ENCODE measurements around the gene POR.

POR gene

DNA sequence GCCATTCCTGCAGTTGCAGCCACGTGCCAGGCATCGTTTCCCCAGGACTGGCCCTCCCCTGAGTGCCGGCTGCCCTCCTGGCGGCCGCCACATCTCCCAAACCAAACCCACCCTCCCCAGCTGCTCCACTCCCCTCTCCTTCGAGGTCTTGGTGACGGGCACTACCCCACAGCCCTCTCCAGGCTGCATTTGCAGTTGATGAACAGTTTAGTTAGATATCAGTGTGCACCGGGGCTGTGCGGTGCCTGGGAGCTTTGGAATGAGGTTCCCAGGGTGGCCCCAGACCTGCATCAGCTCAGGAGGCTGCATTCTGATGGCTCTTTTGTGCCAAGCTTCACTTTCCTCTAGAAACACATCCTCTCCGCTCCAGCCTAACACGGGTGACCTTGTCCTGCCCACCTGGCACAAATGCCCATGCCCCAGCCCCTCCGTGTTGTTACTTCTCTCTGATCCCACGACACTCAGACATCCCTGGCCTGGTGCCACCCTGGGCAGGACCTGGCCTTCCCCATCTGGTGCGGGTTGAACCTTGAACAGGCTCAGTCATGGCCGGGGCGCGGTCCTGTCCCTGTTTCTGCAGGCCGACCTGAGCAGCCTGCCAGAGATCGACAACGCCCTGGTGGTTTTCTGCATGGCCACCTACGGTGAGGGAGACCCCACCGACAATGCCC lies 64.9 kb downstream of the POR start:
- DNase-seq (ENCODE audit: low spot score), result no peak

DNA sequence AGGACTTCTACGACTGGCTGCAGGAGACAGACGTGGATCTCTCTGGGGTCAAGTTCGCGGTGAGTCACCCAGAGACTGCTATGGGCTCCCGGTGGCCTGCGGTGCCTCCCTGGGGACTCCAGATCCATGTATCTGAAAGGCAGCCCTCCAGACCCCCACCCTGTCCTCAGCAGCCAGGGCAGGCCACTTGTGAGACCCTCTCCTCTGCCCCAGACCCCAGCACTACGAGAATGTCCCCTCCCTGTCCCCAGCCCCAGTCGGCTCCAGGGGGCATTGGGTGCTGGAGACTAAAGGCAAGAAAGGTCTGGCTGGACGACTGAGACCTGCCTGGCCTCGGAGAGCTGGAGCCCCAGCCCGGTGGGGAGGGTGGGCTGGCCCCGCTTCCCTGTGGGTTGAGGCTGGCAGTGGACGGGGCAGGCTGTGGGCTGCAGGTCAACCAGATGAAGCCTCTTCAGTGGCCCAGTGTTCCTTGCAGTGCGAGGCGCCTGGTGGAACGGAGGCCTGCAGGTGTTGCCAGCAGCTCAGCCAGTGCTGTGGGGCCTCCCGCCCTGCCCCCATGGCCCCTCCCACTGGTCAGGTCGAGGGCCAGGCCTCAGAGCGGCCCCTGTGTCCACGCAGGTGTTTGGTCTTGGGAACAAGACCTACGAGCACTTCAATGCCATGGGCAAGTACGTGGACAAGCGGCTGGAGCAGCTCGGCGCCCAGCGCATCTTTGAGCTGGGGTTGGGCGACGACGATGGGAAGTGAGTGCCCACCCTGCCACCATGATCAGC lies 65.7 kb downstream of the POR start:
- DNase-seq (ENCODE audit: low spot score), result no peak

DNA sequence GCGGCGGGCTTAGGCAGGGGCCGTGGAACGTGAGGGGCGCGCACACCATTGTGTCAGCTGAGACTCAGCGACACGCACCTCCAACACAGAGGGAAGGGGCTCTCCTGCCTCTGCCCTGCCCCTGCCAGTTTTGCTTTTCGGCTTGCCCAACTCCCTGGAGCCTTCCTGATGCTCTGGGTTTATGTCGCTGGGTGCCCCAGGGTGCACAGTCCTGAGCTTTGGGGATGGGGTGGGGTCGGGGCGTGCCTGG lies 66.2 kb downstream of the POR start:
- DNase-seq (ENCODE audit: low spot score), result no peak

DNA sequence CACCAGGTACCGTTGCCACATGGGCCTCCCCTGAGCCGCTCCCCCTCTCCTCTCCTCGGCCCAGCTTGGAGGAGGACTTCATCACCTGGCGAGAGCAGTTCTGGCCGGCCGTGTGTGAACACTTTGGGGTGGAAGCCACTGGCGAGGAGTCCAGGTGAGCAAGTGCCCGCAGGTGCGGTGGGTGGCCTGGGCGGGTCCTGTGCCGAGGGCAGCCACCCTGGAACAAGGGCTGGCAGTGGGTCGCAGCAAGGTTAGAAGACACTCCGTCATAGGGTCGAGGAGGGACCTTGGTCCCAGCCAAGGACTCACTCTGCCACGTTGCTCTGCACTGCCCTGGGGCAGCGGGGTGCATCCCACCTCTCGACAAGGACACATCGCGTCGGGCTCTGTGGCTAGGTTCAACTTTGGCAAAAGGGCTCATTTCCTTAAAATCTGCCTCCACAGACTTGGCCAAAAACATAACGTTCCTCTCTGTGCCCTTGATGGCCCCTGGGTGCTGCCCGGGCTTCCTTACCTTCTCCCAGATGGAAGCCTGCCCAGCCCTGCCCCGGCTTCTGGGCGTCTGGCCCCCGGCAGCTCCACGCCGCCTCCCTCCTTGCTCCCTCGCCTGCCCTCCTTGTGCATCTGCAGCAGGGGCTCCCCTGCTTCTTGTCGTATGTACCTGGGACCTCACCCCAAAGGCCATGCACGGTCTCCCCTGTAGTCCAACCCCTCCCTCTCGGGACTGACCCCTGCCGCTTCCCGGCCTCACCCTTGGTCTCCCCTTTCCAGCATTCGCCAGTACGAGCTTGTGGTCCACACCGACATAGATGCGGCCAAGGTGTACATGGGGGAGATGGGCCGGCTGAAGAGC lies 66.7 kb downstream of the POR start:
- DNase-seq (ENCODE audit: low spot score), result no peak

DNA sequence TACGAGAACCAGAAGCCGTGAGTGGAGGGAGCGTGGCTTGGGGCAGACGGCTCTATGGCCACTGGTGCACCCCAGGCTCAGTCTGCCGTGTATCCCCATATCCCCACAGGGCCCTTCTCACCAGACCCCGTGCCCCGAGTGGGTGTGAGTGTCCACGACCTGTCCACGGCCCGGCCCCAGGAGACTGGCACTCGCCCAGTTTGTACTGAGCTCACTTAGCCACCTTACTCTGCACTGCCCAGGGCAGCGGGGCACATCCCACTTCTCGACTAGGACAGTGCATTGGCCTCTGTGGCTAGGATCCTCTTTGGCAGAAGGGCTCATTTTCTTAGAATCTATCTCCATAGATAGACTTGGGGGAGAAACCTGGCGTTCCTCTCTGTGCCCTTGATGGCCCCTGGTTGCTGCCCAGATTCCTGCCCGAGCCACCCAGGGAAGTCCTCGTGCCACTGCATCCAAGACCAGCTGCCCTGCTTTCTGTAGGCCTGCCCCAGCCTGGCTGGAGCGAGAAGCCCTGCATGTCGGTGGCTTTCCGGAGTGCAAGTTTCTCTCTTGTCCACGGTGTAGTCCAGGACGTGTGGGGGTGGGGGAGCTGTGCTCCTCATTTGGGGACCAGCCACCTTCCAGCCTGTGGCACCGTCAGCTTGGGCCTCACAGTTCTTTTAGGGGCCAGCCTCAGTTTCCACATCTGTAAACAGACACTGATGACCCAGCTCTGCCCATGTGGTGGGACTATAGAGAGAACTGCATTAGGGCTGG lies 67.5 kb downstream of the POR start:
- no peak for DNase-seq (ENCODE audit: low spot score)

DNA sequence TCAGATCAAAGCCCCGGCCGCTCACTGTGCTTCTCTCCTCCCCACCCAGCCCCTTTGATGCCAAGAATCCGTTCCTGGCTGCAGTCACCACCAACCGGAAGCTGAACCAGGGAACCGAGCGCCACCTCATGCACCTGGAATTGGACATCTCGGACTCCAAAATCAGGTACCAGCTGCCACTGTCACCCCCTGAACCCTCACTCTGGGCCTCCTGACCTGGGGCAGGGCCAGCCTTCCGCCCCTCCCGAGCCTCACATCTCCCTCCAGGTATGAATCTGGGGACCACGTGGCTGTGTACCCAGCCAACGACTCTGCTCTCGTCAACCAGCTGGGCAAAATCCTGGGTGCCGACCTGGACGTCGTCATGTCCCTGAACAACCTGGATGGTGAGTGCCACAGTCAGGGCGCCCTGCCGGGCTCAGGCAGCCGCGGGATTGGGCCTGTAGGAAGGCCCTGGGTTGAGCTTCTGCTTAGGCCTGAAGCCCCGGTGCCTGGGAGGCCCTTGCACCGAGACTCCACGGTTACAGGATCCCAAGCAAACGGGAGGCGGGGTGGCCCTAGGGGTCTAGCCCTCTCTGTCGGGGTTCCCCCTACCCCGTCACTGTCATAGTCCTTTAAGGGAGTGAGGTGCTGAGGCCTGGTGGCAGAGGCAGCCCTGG lies 68.6 kb downstream of the POR start:
- DNase-seq (ENCODE audit: low spot score), result no peak

DNA sequence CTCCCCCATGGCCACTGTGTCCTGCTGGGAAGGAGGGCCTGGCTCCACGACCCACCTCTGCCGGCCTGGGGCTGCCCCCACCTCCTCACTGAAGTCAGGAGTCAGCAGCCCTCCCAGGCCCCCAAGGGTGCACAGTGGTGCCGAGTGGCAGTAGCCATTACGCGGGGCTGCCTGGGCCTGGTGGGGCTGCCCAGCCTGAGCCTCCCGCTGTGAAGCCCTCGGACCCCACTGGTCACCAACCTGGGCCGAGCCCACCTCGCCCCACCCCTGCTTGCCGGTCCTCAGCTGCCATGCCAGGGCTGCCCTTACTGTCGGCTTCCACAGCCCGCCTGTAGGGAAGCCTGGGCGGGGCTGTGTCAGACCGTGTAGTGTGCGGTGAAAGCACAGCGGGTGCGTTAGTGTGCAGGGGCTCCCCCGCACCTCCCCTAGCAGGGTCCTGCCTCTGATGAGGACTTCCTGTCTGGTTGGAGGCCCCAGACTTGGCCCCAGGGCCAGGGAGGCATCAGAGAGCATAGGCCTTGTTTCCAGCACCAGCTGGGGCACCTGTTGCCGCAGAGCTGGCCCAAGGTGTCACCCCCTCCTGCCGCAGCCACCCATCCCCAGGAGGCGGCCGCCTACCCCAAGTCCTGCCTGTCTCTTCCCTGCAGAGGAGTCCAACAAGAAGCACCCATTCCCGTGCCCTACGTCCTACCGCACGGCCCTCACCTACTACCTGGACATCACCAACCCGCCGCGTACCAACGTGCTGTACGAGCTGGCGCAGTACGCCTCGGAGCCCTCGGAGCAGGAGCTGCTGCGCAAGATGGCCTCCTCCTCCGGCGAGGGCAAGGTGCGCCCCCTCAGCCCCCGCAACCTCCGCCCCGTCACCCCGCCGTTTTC lies 69.4 kb downstream of the POR start:
- no peak for DNase-seq (ENCODE audit: low spot score)

DNA sequence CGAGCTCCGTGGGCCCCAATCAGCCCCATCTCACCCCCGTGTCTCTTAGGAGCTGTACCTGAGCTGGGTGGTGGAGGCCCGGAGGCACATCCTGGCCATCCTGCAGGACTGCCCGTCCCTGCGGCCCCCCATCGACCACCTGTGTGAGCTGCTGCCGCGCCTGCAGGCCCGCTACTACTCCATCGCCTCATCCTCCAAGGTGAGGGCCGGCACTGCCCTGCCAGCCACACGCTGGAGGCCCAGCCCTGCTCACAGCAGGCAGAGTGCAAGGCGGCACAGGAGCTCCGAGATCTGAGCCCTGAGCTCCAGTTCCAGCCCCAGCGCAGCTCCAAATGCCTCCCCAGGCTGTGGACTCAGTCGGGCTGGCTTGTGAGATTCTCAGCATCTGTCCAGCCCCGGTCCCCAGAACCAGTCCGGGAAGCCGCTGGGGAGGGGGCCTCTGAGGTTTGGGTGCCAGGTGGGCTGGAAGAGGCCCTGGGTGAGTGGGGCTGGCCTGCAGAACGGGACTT lies 70.1 kb downstream of the POR start:
- DNase-seq (ENCODE audit: low spot score), result no peak

DNA sequence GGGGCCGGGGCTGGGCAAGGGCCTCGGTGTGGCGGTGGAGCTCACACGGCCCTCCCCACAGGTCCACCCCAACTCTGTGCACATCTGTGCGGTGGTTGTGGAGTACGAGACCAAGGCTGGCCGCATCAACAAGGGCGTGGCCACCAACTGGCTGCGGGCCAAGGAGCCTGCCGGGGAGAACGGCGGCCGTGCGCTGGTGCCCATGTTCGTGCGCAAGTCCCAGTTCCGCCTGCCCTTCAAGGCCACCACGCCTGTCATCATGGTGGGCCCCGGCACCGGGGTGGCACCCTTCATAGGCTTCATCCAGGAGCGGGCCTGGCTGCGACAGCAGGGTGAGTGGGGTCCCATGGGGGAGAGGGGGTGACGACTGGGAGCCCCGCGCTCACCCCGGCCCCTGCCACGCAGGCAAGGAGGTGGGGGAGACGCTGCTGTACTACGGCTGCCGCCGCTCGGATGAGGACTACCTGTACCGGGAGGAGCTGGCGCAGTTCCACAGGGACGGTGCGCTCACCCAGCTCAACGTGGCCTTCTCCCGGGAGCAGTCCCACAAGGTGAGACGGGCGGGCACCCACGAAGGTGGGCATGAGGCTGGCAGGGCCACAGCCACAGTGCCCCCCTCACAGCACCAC lies 70.7 kb downstream of the POR start:
- peak; percentile 29 for DNase-seq (ENCODE audit: low spot score)

DNA sequence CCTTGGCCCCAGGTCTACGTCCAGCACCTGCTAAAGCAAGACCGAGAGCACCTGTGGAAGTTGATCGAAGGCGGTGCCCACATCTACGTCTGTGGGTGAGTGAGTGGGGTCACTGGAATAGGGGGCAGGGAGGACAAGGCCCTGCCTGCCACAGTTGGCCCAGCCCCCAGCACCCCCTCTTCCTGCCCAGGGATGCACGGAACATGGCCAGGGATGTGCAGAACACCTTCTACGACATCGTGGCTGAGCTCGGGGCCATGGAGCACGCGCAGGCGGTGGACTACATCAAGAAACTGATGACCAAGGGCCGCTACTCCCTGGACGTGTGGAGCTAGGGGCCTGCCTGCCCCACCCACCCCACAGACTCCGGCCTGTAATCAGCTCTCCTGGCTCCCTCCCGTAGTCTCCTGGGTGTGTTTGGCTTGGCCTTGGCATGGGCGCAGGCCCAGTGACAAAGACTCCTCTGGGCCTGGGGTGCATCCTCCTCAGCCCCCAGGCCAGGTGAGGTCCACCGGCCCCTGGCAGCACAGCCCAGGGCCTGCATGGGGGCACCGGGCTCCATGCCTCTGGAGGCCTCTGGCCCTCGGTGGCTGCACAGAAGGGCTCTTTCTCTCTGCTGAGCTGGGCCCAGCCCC lies 71.3 kb downstream of the POR start:
- no peak for DNase-seq (ENCODE audit: low spot score)

DNA sequence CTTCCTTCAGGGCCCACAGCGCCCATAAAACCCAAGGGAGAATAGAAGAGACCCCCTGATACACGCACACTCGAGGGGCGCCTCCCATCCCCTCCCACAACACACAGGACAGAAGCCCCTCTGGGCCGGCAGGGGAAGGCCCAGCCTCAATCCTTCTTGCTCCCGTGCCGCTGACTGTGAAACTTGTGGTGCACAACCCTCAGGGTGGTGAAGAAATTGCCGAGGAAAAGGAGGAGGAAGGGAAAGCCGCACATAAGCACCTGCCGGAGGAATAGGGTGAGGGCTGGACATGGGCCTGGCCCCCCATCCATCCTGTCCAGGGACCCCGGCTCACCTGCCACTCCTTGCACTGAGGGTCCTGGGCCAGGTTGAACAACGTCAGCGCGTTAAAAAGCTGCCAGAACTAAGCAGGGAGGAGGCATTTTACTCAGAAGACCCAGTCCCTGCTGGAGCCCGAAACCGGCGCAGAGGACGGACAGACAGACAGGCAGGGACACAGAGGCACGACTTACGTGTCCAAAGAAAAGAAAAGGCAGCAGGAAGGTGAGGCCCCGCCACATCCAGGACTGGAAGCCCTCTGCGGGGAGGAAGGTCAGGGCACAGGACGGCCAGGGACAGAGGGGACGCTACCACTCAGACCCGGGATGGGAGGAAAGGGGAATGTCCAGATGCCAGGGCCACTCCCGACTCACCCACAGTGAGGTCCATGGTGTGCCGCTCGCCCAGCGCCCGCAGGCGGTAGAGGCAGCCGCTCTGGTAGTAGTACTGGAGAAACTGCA lies 72.3 kb downstream of the POR start:
- DNase-seq (ENCODE audit: low spot score), result no peak

DNA sequence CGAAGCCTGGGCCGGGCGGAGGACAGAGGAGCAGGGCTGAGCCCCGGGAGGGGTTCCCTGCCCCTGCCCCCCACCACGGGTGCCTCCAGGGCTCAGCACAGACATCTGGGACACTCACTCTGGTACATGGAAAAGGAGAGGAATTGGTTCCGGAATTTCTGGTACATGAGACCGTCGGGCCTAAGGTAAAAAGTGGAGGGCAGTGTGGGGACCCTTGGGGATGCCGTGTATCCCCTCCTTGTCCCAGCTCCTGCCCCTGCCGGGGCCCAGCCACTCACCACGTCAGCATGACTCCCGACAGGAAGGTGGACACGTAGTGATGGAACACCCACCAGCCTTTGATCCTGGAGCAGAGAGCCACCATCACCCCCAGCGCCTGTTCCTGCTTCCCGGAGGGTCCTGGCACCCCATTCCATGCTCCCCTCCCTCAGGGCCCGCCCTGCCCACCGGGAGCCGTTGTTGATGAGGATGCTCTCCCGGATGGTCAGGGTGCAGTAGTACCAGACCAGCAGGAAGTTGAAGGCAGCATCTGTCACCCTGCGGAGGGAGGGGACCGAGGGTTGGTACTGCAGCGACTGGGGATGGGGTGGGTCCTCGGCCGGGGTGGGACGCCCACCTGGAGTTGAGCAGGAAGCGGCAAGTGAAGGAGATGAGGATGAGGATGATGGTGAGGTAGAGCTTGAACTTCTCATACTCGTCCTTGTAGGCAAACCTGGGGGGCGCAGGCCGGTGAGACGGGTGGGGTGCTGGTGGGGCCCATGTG lies 73.0 kb downstream of the POR start:
- no peak for DNase-seq (ENCODE audit: low spot score)

DNA sequence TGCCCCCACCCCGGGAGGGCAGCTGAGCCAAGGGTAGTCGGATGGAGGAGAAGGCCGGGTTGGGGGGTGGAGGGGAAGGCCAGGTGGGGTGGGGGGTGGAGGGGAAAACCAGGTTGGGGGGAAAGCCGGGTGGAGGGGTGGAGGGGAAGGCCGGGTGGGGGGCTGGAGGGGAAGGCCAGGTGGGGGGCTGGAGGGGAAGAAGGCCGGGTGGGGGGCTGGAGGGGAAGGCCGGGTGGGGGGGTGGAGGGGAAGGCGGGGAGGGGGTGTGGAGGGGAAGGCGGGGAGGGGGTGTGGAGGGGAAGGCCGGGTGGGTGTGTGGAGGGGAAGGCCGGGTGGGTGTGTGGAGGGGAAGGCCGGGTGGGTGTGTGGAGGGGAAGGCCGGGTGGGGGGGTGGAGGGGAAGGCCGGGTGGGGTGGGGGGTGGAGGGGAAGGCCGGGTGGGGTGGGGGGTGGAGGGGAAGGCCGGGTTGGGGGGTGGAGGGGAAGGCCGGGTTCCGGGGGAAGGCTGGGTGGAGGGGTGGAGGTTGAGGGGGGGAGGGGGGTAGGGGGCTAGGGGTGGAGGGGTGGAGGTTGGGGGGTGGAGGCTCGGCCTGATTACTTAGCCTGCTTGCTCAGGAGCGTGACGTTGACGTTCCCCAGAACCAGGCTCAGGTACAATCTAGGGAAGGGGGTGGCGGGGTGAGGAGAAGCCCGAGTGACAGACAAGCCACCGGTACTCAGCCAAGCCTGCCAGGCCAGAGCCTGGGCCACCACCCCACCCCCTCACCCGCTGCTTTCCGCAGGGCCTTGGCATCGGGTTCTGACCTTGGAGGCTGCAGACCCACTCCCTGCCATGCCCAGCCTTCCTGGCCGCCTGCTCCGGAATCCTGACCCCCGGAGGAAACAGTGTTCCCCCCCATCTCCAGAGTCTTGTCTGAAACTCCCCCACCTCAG lies 73.9 kb downstream of the POR start:
- no peak for DNase-seq (ENCODE audit: low spot score)

DNA sequence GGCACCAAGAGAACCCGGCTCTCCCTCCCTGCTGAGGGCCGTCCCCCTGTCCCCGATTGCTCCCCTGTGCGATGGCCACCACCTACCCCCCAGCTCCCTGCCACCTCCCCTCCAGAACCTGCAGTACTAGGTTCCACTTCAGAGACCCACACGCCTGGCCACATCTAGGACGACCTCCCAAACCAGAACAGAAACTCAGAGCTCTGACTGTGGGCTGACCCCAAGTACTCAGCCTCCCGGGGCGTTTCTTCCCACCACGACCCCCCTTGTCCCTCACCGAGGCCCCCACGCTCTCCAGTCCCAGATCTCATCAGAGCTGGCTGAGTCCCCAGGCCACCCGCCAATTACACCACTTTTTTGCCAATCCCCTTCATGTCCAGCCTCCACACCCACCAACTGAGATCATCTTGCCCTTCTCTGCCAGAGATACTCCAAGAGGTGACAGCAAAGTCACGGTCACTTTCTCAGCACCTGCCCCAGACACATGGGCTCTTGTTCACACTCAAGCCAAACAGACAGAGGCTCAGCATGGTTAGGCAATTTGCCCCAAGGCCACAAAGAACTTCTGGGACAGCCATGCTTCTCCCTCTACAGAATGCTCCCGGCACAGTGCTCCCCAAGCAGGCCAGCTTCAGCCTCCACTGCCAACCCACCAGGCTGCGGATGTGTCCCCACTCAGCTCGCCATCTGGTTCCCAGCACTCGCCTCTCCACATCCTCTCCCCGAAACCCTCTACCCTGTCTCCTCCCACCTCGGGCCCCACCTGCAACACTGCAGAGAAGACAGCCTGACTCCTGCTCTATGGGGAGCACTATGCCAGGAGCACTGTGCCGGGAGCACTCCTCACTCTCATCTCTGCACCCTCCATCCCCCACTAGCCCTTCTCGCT lies 74.8 kb downstream of the POR start:
- DNase-seq (ENCODE audit: low spot score), result no peak

DNA sequence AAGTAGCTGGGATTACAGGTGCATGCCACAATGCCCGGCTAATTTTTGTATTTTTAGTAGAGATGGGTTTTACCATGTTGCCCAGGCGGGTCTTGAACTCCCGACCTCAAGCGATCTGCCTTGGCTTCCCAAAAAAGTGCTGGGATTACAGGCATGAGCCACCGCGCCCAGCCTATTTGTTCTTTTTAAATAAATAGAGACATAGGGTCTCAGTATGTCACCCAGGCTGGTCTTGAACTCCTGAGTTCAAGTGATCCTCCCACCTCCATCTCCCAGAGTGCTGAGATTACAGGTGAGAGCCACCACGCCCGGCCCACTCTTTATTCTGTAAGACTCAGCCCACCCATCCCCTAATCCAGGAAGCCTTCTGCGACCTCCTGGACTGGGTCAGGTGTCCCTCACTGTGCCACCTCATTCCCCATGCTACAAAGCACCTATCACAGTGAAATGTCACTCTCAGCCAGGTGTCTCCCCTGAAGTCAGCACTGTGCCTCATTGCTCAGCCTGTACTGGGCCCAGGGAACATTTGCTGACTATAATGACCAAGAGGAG lies 76.7 kb downstream of the POR start:
- no peak for DNase-seq (ENCODE audit: low spot score)
